Body of pancreas (tissue), 4 donors: ENCODE measurements around the gene THAP2. TPM values are rescaled to one million over a fixed set of nuclear protein-coding genes. Genes with fewer than 3 reads are reported as not detected.

Experiments used
- ATAC-seq: fragments of 150-250 bp; one replicate; pipeline ENCODE4 v1.9.1; 2016
- DNase-seq, 4 donors: peaks; one replicate each; pipeline ENCODE4 v3.0.0-alpha.2; 2019
- H3K27ac ChIP-seq, 4 donors: fragments of 200-600 bp; sonication (generic); 1 replicate in 3 of 4; 2 replicates in 1 of 4; pipeline versions ENCODE4 v1.5.1 to v1.6.1; 2016 to 2019; ENCODE audit warnings: mild to moderate bottlenecking in 1 of 4, mixed read lengths in 1 of 4, moderate library complexity in 1 of 4
- H3K27me3 ChIP-seq, 2 donors: fragments of 200-600 bp; sonication (generic); one replicate each; pipeline ENCODE4 v1.6.0; 2016; ENCODE audit warnings: mild to moderate bottlenecking in 1 of 2
- H3K36me3 ChIP-seq, 2 donors: fragments of 200-600 bp; sonication (generic); replicated peaks in 1 of 2; 2 replicates each; pipeline ENCODE4 v1.5.1; 2016; ENCODE audit warnings: low read depth in 2 of 2; ENCODE audit not compliant: insufficient read depth in 1 of 2
- H3K4me1 ChIP-seq: fragments of 200-600 bp; sonication (generic); one replicate; pipeline ENCODE4 v1.6.0; 2016
- H3K4me3 ChIP-seq, 2 donors: fragments of 200-600 bp; sonication (generic); 1 replicate in 1 of 2; 2 replicates in 1 of 2; pipeline ENCODE4 v1.5.1; 2016 to 2019
- H3K9me3 ChIP-seq, 3 donors: fragments of 200-600 bp; sonication (generic); 1 replicate in 2 of 3; 2 replicates in 1 of 3; pipeline ENCODE4 v1.5.1; 2016
- CTCF ChIP-seq, 7 experiments: fragments of 450-650 bp in 4 of 7; fragments of 200-600 bp in 3 of 7; sonication (generic) in 3 of 7; IDR thresholded peaks; one replicate each; pipeline ENCODE4 v1.5.1; 2016 to 2019; ENCODE audit warnings: antibody characterized with exemption in 7 of 7
- POLR2A ChIP-seq, 3 donors: fragments of 450-650 bp; IDR thresholded peaks; one replicate each; pipeline ENCODE4 v1.6.1; 2016; ENCODE audit warnings: antibody characterized with exemption in 3 of 3, mild to moderate bottlenecking in 2 of 3
- WGBS, 2 donors: methylation state at CpG; one replicate each; pipeline ENCODE4 v1.1.5; 2017; 5-methylcytosine and 5-hydroxymethylcytosine counted together
- intact Hi-C: fragments of 100-400 bp; cut with DNase I; formaldehyde crosslinking; loops from one replicate; pipeline ENCODE4 v1.15.1; 2023
- total RNA-seq, 2 donors: library from RNA; depleted of rRNA; stranded (reverse); fragments of >200 nt; gene quantifications; one replicate each; pipeline ENCODE4 v1.1.0, GENCODE V29; 2016

The THAP2 gene
- total RNA-seq, 2 donors from 2014 or later, result 0.99 to 15.0 TPM

GRCh38 chr12:71648537-71648936, 15.6 kb upstream of the THAP2 start:
- WGBS, 2 donors, result 57 to 68% methylated on average over 4 of the region's 4 CpGs
- no peak for DNase-seq
- Histone ChIP-seq H3K36me3 (peaks cover 0 to 17% of the 10 kb centered on the region in 2 donors), H3K27me3 (no peaks in the 10 kb centered on the region), H3K4me3 (no peak overlapping the region), H3K9me3 (no peaks in the 10 kb centered on the region), H3K27ac (no peak overlapping the region), H3K4me1 (peaks cover 5% of the 10 kb centered on the region)
- no peak for ATAC-seq
- TF ChIP-seq POLR2A (IDR thresholded peaks at IDR 0.05) (no peak), CTCF (IDR thresholded peaks at IDR 0.05) (no peak)
- intact Hi-C loops, result no loop called here

GRCh38 chr12:71649401-71649800, 14.7 kb upstream of the THAP2 start:
- intact Hi-C loops, result no loop called here
- ATAC-seq (no peak), DNase-seq (no peak)
- H3K9me3 ChIP-seq, result no peaks in the 10 kb centered on the region
- WGBS, 2 donors, result 76 to 87% methylated on average over 2 of the region's 2 CpGs
- H3K36me3 ChIP-seq, result peaks cover 0 to 10% of the 10 kb centered on the region in 2 donors
- H3K4me3 ChIP-seq, result no peak overlapping the region
- H3K27me3 ChIP-seq, result no peaks in the 10 kb centered on the region
- TF ChIP-seq CTCF (IDR thresholded peaks at IDR 0.05) (no peak), POLR2A (IDR thresholded peaks at IDR 0.05) (no peak)
- no peak overlapping the region for H3K27ac ChIP-seq
- H3K4me1 ChIP-seq, result peaks cover 8% of the 10 kb centered on the region

- TF ChIP-seq CTCF (IDR thresholded peaks at IDR 0.05) (no peak), POLR2A (IDR thresholded peaks at IDR 0.05) (no peak)
- 80 to 83% methylated on average over 1 of the region's 1 CpG for WGBS, 2 donors
- peaks cover 2 to 4% of the 10 kb centered on the region in 2 donors for H3K36me3 ChIP-seq
- H3K27me3 ChIP-seq, result no peaks in the 10 kb centered on the region
- no peaks in the 10 kb centered on the region for H3K9me3 ChIP-seq
- ATAC-seq (no peak), DNase-seq (no peak)
- H3K4me1 ChIP-seq, result peaks cover 24% of the 10 kb centered on the region
- no peak overlapping the region for H3K27ac ChIP-seq
- intact Hi-C loops, result loop anchor here (10.0 kb wide), 1 partner anchor 92 kb away; no protein-coding TSS in a partner anchor
- no peak overlapping the region for H3K4me3 ChIP-seq
These were observed 11.4 kb upstream of the THAP2 start for GRCh38 chr12:71652656-71653055.

GRCh38 chr12:71653137-71653536, 11.0 kb upstream of the THAP2 start:
- no peak overlapping the region for H3K27ac ChIP-seq
- H3K4me1 ChIP-seq, result peaks cover 24% of the 10 kb centered on the region
- peaks cover 2 to 4% of the 10 kb centered on the region in 2 donors for H3K36me3 ChIP-seq
- H3K9me3 ChIP-seq, result no peaks in the 10 kb centered on the region
- H3K4me3 ChIP-seq, result no peak overlapping the region
- H3K27me3 ChIP-seq, result no peaks in the 10 kb centered on the region
- WGBS, 2 donors, result 97 to 99% methylated on average over 2 of the region's 2 CpGs
- no peak for TF ChIP-seq CTCF (IDR thresholded peaks at IDR 0.05)
- TF ChIP-seq POLR2A (IDR thresholded peaks at IDR 0.05), result no peak
- intact Hi-C loops, result loop anchor here (10.0 kb wide), 1 partner anchor 92 kb away; no protein-coding TSS in a partner anchor
- ATAC-seq (no peak), DNase-seq (no peak)

- intact Hi-C loops, result loop anchor here (10.0 kb wide), 1 partner anchor 91 kb away; no protein-coding TSS in a partner anchor
- H3K36me3 ChIP-seq, result peaks cover 2 to 4% of the 10 kb centered on the region in 2 donors
- 60 to 75% methylated on average over 3 of the region's 3 CpGs for WGBS, 2 donors
These were observed 9.9 kb upstream of the THAP2 start for GRCh38 chr12:71654200-71654599.

More at GRCh38 chr12:71654200-71654599, 9.9 kb upstream of the THAP2 start:
- ATAC-seq (no peak), DNase-seq (no peak)
- H3K4me3 ChIP-seq, result no peak overlapping the region
- H3K27ac ChIP-seq, result no peak overlapping the region
- H3K4me1 ChIP-seq, result peaks cover 20% of the 10 kb centered on the region
- no peak for TF ChIP-seq CTCF (IDR thresholded peaks at IDR 0.05)
- no peak for TF ChIP-seq POLR2A (IDR thresholded peaks at IDR 0.05)
- H3K27me3 ChIP-seq, result no peaks in the 10 kb centered on the region
- no peaks in the 10 kb centered on the region for H3K9me3 ChIP-seq
